Activated CD8-positive, alpha-beta memory T cell treated with anti-CD3 and anti-CD28 coated beads, Interleukin-2, amount 50 U/mL, for 24 hours (primary cell): ENCODE results near the gene ARHGEF26.

ENCODE experiments used
- DNase-seq: peaks from one replicate; pipeline ENCODE4 v3.0.0-alpha.2; 2020; ENCODE audit errors: extremely low read depth

ARHGEF26 gene

GRCh38 chr3:154195620-154196356, 74.6 kb downstream of the ARHGEF26 start:
- DNase-seq: no peak

GRCh38 chr3:154197751-154198150, 76.6 kb downstream of the ARHGEF26 start:
- DNase-seq: no peak

- no peak for DNase-seq
Measured at GRCh38 chr3:154209499-154209898, 88.3 kb downstream of the ARHGEF26 start.

- DNase-seq: no peak
Measured at GRCh38 chr3:154210986-154211385, 89.8 kb downstream of the ARHGEF26 start.

GRCh38 chr3:154214306-154214705, 93.1 kb downstream of the ARHGEF26 start:
- no peak for DNase-seq

- DNase-seq: no peak
Measured at GRCh38 chr3:154217671-154218070, 96.5 kb downstream of the ARHGEF26 start.

GRCh38 chr3:154218728-154219127, 97.5 kb downstream of the ARHGEF26 start:
- no peak for DNase-seq

- no peak for DNase-seq
Measured at GRCh38 chr3:154220462-154220861, 99.3 kb downstream of the ARHGEF26 start.

GRCh38 chr3:154223519-154223918, 102.3 kb downstream of the ARHGEF26 start:
- no peak for DNase-seq

DNA sequence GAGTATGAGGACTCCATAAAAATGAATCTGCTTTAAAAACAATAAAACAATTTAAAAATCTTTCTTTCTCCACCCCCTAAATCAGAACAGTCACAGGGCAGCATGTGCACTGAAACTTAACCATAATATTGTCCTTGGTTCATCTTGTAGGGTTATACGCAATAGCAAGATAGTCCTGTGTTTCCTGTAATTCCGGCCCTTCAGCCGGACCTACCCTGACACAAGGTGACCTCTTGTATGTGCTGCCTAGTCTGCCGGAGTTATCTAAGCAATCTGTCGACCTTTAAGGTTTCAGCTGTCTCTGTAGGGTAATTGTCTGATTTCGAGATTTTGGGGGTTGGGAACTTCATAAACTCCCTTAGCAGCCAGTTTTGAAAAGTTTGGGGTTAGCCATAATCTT, 103.2 kb downstream of the ARHGEF26 start:
- DNase-seq: no peak

- DNase-seq: no peak
Measured at GRCh38 chr3:154224866-154225265, 103.7 kb downstream of the ARHGEF26 start.

DNA sequence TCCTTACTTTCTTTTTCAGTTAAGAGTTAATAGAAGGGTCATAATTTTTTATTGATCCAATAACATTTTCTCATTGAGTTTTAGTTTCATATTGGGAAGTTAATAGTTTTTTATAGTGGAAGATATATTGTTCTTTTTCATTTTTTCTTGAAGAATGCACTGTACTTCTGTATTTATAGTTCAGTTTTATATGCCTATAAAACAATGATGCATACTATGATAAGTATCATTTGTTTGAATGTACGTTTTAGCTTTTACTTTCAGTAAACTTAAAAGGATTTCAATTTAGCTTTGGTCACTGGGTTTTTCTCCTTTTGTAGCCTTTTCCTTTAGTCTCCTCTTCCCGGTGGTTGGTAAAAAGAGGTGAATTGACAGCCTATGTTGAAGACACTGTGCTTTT, 104.3 kb downstream of the ARHGEF26 start:
- DNase-seq: no peak

GRCh38 chr3:154227531-154227930, 106.3 kb downstream of the ARHGEF26 start:
- DNase-seq: no peak

GRCh38 chr3:154228561-154229216, 107.5 kb downstream of the ARHGEF26 start:
- no peak for DNase-seq

DNA sequence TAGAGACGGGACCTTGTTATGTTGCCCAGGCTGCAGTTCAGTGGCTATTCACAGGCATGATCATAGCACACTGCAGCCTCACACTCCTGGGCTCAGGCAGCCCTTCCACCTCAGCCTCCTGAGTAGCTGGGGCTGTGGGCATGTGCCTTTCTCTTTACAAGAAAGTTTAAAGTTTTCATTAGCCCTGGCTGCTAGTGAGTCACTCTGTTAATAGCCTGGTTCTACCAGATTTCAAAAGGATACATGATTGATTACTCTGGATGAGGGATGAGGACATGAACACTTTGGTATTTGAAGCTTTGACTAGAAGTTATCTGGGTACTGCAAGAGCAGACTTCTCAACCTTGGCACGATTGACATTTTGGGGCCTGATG, 108.0 kb downstream of the ARHGEF26 start:
- DNase-seq: no peak

DNA sequence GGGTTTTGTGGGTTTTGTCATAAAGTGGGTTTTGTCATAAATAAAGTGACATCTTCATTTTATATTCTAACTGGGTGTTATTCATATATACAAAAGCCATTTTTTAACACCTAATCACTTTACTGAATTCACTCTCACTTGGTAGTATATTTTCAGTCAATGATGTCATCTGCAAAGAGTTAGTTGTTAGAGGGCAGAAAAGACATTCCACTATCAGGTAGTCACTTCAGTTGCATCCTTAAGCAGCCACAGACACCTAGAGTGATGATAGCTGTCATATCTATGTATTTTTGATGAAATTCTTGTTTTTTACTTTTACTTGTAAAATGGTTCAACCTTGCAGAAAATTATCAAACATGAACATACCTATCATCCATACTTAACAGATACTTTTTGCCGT, 114.1 kb downstream of the ARHGEF26 start:
- DNase-seq: no peak

DNA sequence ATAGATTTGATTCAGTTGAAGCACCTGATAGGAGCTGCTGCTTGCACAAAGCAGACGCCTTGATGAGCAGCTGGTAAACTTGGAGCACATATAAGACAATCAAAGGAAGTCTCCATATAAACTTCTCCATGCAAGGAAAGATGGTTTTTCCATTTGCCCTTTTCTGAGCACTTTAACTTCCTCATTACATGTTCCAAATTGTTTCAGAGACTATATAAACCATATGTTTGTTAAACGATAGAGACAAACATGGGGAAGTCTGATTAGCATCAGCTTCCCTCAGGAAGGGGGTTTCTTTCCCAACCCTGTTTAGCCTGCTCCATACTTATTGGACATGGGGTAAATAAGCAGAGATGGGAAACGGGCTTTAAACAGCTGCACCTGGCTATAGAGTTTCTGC, 115.1 kb downstream of the ARHGEF26 start:
- no peak for DNase-seq

GRCh38 chr3:154240235-154240634, 119.0 kb downstream of the ARHGEF26 start:
- DNase-seq: no peak

GRCh38 chr3:154241496-154241895, 120.3 kb downstream of the ARHGEF26 start:
- no peak for DNase-seq

DNA sequence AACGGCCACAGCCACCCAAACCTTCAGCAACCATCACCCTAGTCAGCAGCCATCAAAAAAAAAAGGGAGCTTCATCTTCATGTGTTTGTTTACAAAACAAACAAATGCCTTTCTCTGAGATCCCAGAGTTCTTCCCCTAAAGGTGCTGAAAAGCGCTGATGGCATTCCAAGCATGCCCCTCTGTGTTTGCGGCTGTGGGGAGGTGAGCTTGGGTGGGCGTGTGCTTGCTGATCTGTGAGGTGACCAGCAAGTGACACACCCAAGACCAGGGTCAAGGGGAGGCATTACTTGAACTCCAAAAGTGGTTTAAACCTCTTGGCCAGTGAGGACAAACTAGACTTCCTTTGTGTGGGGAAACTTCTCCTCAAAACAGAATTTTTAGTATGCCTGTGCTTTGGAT, 121.6 kb downstream of the ARHGEF26 start:
- DNase-seq: no peak

DNA sequence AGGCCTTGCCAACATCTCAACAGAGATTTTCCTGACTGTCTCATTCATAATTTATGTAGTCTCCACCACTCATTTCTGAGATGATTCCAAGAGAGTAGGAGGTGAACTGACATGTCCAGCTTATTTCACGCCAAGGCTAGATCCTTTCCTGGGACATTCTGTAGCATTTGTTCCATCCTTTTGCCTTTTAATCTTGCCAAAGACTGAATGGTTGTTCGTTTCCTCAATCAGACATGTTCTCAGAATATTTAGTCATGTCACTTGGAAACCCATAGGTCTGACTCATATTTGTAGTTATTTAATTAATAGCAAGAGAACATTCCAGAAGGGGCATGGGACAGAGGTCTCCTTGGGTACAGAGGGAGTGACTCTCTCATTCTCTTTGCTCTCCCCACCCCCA, 122.2 kb downstream of the ARHGEF26 start:
- DNase-seq: no peak

- no peak for DNase-seq
Measured at GRCh38 chr3:154244644-154245043, 123.5 kb downstream of the ARHGEF26 start.

DNA sequence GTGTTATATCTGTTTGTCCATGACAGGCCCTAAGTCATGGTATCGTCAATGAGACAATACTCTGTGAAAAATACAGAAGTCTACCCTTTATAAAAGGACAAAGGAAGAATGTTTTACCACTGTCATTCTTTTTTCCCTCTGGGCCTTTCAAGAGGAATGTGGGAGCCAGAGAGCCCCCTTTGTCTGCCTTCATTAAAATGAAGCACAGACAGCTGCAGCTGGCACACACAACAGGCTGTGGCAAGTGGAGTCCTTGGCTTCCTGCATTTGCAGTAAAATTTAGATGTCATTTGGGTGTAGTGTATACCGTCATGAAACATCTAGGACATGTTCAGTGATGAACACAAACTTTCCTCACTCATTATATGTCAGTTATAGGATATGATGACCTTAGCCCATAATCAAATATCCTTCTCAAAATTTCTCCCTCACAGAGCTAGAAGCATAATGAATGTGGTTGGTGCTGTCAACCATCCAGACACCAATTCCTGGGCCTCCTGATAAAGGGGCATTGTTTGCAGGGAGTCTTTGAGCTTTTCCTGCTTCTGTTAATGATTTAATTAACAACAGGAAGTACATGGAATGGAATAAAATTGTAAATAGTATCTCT, 126.7 kb downstream of the ARHGEF26 start:
- DNase-seq: no peak
